Osteoblast (primary cell): ENCODE data around the gene COBL. TPM values are rescaled to one million over a fixed set of nuclear protein-coding genes. Genes with fewer than 3 reads are reported as not detected.

Experiments
- DNase-seq: peaks from one replicate; pipeline ENCODE4 v3.0.0; 2011; ENCODE audit warnings: low spot score, mixed read lengths; ENCODE audit not compliant: insufficient read length; ENCODE audit errors: missing footprints
- H2AFZ ChIP-seq: 2 replicates; pipeline ENCODE4 v1.6.0; 2011; ENCODE audit warnings: mild to moderate bottlenecking, low read length
- H3K27ac ChIP-seq: 2 replicates; pipeline ENCODE4 v1.5.1; 2011; ENCODE audit warnings: mild to moderate bottlenecking, low read depth, low read length, moderate library complexity
- H3K27me3 ChIP-seq: 2 replicates; pipeline ENCODE4 v1.6.0; 2012; ENCODE audit warnings: mild to moderate bottlenecking, control low read depth, inconsistent platforms, low read length, moderate library complexity; ENCODE audit not compliant: insufficient read depth
- H3K36me3 ChIP-seq: 2 replicates; pipeline ENCODE4 v1.5.1; 2011; ENCODE audit warnings: mild to moderate bottlenecking, low read length, control low read depth, moderate library complexity; ENCODE audit not compliant: insufficient read depth
- H3K4me1 ChIP-seq: 2 replicates; pipeline ENCODE4 v1.5.1; 2011; ENCODE audit warnings: mild to moderate bottlenecking, low read length, control low read depth, moderate library complexity; ENCODE audit not compliant: insufficient read depth
- H3K4me2 ChIP-seq: 2 replicates; pipeline ENCODE4 v1.6.0; 2011; ENCODE audit warnings: mild to moderate bottlenecking, low read length; ENCODE audit not compliant: insufficient read depth
- H3K4me3 ChIP-seq: fragments of 200-600 bp; sonication (generic); 3 replicates; pipeline ENCODE4 v1.5.1; 2012; ENCODE audit warnings: mild to moderate bottlenecking, low read length, inconsistent platforms; ENCODE audit not compliant: insufficient read depth
- H3K79me2 ChIP-seq: 2 replicates; pipeline ENCODE4 v1.6.0; 2012; ENCODE audit warnings: mild to moderate bottlenecking, low read length, control low read depth, inconsistent platforms; ENCODE audit not compliant: insufficient read depth
- H3K9me3 ChIP-seq: 2 replicates; pipeline ENCODE4 v1.5.1; 2011; ENCODE audit warnings: low read depth, low read length, control low read depth
- H4K20me1 ChIP-seq: 2 replicates; pipeline ENCODE4 v1.6.0; 2012; ENCODE audit warnings: mild to moderate bottlenecking, low read length, control low read depth; ENCODE audit not compliant: insufficient read depth
- CTCF ChIP-seq: IDR thresholded peaks from 2 replicates; pipeline ENCODE4 v1.5.1; 2011; ENCODE audit warnings: mild to moderate bottlenecking, low read depth, low read length, moderate library complexity; ENCODE audit errors: extremely low read depth
- total RNA-seq: library from RNA; depleted of rRNA; stranded (reverse); fragments of >200 nt; gene quantifications from 2 replicates; pipeline ENCODE4 v1.2.3, GENCODE V29; 2012

Gene COBL
- total RNA-seq, 1 donor, result under 0.01 TPM

GRCh38 chr7:51009716-51010496, 306.7 kb downstream of the COBL start:
- Histone ChIP-seq H3K4me2 (peak overlapping the region; percentile 20), H3K9me3 (no peaks in the 10 kb centered on the region), H3K4me3 (no peak overlapping the region), H3K27ac (peak overlapping the region; percentile 76), H3K27me3 (no peaks in the 10 kb centered on the region), H4K20me1 (no peaks in the 10 kb centered on the region), H3K36me3 (no peaks in the 10 kb centered on the region), H3K4me1 (peaks cover 12% of the 10 kb centered on the region), H3K79me2 (no peaks in the 10 kb centered on the region), H2AFZ (peak overlapping the region; percentile 42)
- DNase-seq, result peak; percentile 87
- TF ChIP-seq CTCF, result no peak

GRCh38 chr7:51007551-51008505, 308.8 kb downstream of the COBL start:
- H3K36me3 ChIP-seq, result no peaks in the 10 kb centered on the region
- H3K79me2 ChIP-seq, result no peaks in the 10 kb centered on the region
- no peaks in the 10 kb centered on the region for H3K27me3 ChIP-seq
- no peak overlapping the region for H3K4me2 ChIP-seq
- peak; percentile 35 for DNase-seq
- no peak overlapping the region for H3K27ac ChIP-seq
- no peaks in the 10 kb centered on the region for H3K9me3 ChIP-seq
- no peak for TF ChIP-seq CTCF
- no peak overlapping the region for H2AFZ ChIP-seq
- H3K4me3 ChIP-seq, result no peak overlapping the region
- H4K20me1 ChIP-seq, result no peaks in the 10 kb centered on the region
- H3K4me1 ChIP-seq, result peaks cover 12% of the 10 kb centered on the region

GRCh38 chr7:51006483-51007235, 309.9 kb downstream of the COBL start:
- no peaks in the 10 kb centered on the region for H3K79me2 ChIP-seq
- no peaks in the 10 kb centered on the region for H3K9me3 ChIP-seq
- H3K4me3 ChIP-seq, result no peak overlapping the region
- no peak for TF ChIP-seq CTCF
- no peaks in the 10 kb centered on the region for H3K27me3 ChIP-seq
- no peak overlapping the region for H3K27ac ChIP-seq
- H3K4me2 ChIP-seq, result no peak overlapping the region
- no peaks in the 10 kb centered on the region for H3K36me3 ChIP-seq
- H2AFZ ChIP-seq, result no peak overlapping the region
- H3K4me1 ChIP-seq, result peaks cover 12% of the 10 kb centered on the region
- DNase-seq, result peak; percentile 49
- no peaks in the 10 kb centered on the region for H4K20me1 ChIP-seq
